Measurements from ENCODE around the gene CCDC69. TPM values are rescaled to one million over a fixed set of nuclear protein-coding genes. Genes with fewer than 3 reads are reported as not detected.

CCDC69 gene, protein sequence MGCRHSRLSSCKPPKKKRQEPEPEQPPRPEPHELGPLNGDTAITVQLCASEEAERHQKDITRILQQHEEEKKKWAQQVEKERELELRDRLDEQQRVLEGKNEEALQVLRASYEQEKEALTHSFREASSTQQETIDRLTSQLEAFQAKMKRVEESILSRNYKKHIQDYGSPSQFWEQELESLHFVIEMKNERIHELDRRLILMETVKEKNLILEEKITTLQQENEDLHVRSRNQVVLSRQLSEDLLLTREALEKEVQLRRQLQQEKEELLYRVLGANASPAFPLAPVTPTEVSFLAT
- 3.0 and 3.2 TPM in 2 replicates for total RNA-seq

DNA sequence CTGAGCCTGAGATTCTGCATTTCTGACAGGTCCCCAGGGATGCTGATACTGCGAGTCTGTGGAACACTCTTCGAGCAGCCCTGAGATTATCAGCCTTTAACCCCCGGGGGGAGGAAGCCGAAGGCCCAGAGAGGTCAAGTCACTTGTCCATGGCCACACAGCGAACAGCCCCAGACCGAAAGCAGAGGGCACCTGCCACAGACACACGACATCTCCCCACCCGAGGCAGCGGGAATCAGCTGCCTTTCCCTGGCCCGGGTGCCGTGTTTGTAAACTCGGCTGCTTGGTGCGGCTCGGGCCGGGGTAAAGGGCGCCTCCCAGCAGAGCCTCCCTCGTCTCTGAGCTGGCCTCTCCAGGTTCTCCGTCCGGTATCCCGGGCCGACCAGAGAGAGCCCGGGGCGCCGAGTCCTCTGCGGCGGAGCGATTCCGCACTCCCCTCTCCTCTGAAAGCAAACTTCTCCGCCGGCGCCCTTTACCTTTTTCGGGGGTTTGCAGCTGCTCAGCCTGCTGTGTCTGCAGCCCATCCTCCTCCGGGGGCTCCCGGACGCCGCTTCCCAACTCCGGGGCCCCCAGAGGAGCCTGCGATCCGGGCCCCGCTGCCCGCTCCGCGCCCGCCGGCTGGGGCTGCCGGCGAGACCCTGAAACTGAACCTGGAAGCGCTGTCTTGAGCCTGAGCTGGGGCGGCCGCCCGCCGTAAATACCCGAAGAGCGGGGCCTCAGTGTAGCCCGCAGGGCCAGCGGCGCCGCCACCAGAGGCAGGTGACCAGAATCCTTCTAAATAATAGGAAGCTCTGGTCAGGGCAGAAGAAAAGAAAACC, at the start of gene CCDC69:
Gene CCDC69, minus strand, starts transcription at position 646 of the 818 bp plus-strand sequence. Its CDS starts 122 bp downstream, at position 524.
- TF ChIP-seq, protein P1, sequence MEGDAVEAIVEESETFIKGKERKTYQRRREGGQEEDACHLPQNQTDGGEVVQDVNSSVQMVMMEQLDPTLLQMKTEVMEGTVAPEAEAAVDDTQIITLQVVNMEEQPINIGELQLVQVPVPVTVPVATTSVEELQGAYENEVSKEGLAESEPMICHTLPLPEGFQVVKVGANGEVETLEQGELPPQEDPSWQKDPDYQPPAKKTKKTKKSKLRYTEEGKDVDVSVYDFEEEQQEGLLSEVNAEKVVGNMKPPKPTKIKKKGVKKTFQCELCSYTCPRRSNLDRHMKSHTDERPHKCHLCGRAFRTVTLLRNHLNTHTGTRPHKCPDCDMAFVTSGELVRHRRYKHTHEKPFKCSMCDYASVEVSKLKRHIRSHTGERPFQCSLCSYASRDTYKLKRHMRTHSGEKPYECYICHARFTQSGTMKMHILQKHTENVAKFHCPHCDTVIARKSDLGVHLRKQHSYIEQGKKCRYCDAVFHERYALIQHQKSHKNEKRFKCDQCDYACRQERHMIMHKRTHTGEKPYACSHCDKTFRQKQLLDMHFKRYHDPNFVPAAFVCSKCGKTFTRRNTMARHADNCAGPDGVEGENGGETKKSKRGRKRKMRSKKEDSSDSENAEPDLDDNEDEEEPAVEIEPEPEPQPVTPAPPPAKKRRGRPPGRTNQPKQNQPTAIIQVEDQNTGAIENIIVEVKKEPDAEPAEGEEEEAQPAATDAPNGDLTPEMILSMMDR (IDR thresholded peaks at IDR 0.05; ENCODE audit: insufficient read depth, low read depth, low read length): peak; percentile 20
- peak within 1 kb of the TSS; percentile 71 for H3K4me3 ChIP-seq (ENCODE audit: low read depth, low read length)
- peak; percentile 76 for DNase-seq (ENCODE audit: low read depth)

DNA sequence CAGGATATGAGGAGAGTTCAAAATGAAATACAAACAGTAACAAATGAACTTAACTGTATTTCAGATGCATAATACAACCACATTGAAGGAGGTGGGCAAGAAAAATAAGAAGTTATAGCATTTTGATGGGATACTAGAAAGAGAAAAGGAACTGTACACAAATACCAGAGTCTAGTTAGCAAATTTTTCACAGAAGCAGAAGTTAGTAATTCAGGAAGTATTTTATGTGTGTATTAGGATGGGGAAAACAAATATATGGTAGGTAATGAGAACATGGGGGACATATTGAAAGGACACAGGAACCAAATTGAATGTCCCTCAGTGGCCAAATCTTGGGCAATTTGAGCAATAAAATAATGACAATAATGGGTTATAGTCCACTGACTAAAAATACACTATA, 47.4 kb upstream of the CCDC69 start:
- no peak for DNase-seq (ENCODE audit: low read depth)
- TF ChIP-seq, protein P1 (IDR thresholded peaks at IDR 0.05; ENCODE audit: insufficient read depth, low read depth, low read length): no peak
- H3K4me3 ChIP-seq (ENCODE audit: low read depth, low read length): no peak overlapping the region

DNA sequence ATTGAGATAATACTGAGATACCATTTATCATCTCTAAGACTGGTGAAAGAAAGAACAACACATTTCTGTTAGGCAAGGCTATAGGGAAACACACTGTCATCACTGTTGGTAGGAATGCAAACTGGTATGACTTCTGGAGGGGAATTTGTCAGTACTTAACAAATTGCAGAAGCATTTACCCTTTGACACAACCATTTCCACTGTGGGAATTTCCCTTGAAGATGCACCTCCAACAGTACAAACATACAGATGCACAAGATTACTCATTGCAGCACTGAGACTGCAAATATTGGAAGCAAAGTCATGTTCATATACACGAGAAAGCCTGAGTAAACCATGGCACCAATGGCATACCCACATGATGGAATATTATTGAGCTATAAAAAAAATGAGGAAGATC, 46.7 kb upstream of the CCDC69 start:
- no peak overlapping the region for H3K4me3 ChIP-seq (ENCODE audit: low read depth, low read length)
- peak; percentile 61 for DNase-seq (ENCODE audit: low read depth)
- TF ChIP-seq, protein P1 (IDR thresholded peaks at IDR 0.05; ENCODE audit: insufficient read depth, low read depth, low read length): no peak

DNA sequence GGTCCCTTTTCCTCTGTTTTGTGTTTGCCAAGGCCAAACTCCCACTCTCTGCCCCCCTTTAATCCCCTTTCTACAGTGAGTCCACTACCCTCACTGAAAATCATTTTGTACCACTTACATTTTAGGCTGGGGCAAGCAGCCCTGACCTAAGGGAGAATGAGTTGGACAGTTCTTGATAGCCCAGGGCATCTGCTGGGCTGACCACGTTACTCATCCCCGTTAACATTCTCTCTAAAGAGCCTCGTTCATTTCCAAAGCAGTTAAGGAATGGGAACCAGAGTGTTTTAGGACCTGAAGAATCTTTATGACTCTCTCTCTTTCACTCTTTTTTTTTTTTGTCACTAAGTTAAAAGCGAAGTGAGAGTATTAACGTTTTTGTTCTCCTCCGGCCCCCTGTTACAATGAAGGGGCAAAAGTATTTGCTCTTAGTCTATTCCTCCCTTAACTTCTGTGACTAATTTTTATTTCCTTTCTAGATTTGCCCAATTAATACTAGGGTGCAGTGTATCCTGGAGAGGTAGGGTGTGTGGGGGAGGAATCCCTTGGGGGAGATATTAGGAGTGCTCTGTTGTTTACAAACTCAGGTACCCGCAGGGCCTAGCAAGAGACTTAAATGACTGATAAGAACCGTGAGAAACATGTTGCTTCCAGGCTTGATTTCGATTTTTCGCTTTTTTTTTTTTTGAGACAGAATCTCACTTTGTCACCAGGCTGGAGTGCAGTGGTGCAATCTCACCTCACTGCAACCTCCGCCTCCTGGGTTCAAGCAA, 43.8 kb upstream of the CCDC69 start:
- TF ChIP-seq, protein P1 (IDR thresholded peaks at IDR 0.05; ENCODE audit: insufficient read depth, low read depth, low read length): no peak
- H3K4me3 ChIP-seq (ENCODE audit: low read depth, low read length): no peak overlapping the region
- DNase-seq (ENCODE audit: low read depth): no peak

DNA sequence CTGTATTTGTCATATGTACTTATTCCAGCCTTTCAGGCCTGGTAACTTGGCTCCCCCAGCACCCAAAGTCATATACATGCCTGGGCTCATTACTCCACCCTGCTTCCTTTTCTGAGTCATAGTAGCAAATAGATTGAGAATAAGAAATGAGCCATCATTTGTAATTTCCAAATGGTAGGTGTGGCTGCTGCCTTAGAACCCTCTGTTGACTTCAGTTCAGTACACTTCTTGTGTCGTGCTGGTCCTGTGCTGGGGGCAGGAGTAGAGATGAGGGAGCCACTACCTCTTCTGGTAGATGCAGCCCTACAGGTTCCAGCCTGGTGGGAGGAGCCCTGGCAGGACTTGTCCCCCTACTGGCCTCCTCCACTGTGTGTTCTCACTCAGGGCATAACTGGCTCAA, 40.2 kb upstream of the CCDC69 start:
- peak; percentile 10 for DNase-seq (ENCODE audit: low read depth)
- no peak overlapping the region for H3K4me3 ChIP-seq (ENCODE audit: low read depth, low read length)
- TF ChIP-seq, protein P1 (IDR thresholded peaks at IDR 0.05; ENCODE audit: insufficient read depth, low read depth, low read length): no peak

DNA sequence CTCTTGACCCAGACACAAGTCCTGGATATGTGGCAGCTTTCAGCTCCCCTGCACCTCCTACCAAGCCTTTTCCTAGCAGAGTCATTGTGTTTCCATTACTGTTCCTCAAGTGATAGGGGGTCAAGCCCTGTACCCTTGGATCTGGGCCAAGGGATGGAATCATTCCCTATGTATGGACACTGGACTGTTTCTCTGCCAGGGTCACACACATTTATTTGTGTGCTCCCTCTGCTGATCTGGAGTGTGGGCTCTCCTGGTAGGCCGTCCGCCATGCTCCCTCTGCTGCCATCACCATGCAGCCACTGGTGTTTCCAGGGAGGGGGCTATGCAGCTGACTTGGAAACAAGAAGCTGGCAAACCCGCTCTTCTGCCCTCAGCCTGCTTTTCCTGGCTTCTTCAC, 38.6 kb upstream of the CCDC69 start:
- TF ChIP-seq, protein P1 (IDR thresholded peaks at IDR 0.05; ENCODE audit: insufficient read depth, low read depth, low read length): no peak
- DNase-seq (ENCODE audit: low read depth): no peak
- H3K4me3 ChIP-seq (ENCODE audit: low read depth, low read length): no peak overlapping the region

Data from fibroblast of villous mesenchyme (primary cell).